Peyer's patch (tissue), 4 donors: Measurements from ENCODE around the gene HRAS. TPM values are rescaled to one million over a fixed set of nuclear protein-coding genes. Genes with fewer than 3 reads are reported as not detected.

Experiments used
- DNase-seq, 3 donors: peaks; one replicate each; pipeline ENCODE4 v3.0.0-alpha.2; 2017 to 2019
- H3K27ac ChIP-seq, 4 donors: fragments of 200-600 bp; sonication (generic); one replicate each; pipeline ENCODE4 v1.5.1; 2016 to 2019
- H3K27me3 ChIP-seq, 2 donors: fragments of 200-600 bp; sonication (generic); one replicate each; pipeline ENCODE4 v1.5.1; 2019
- H3K36me3 ChIP-seq, 3 donors: fragments of 200-600 bp; sonication (generic); one replicate each; pipeline ENCODE4 v1.5.1; 2016 to 2019
- H3K4me1 ChIP-seq, 4 donors: fragments of 200-600 bp; sonication (generic); one replicate each; pipeline ENCODE4 v1.5.1; 2016 to 2019
- H3K4me3 ChIP-seq, 4 donors: fragments of 200-600 bp; sonication (generic); 1 replicate in 3 of 4; 2 replicates in 1 of 4; pipeline ENCODE4 v1.5.1; 2016 to 2019; ENCODE audit warnings: mild to moderate bottlenecking in 1 of 4
- H3K9me3 ChIP-seq, 4 donors: fragments of 200-600 bp; sonication (generic); one replicate each; pipeline ENCODE4 v1.5.1; 2016 to 2019; ENCODE audit warnings: mild to moderate bottlenecking in 1 of 4
- CTCF ChIP-seq, 6 experiments: fragments of 450-650 bp in 4 of 6; fragments of 200-600 bp in 2 of 6; sonication (generic) in 1 of 6; IDR thresholded peaks; one replicate each; pipeline ENCODE4 v1.5.1; 2017 to 2019; ENCODE audit warnings: antibody characterized with exemption in 6 of 6, mild to moderate bottlenecking in 3 of 6, moderate library complexity in 1 of 6
- POLR2A ChIP-seq, 2 donors: fragments of 450-650 bp; IDR thresholded peaks; one replicate each; pipeline ENCODE4 v1.5.1; 2017; ENCODE audit warnings: antibody characterized with exemption in 2 of 2, mild to moderate bottlenecking in 2 of 2, moderate library complexity in 2 of 2
- total RNA-seq, 4 donors: library from RNA; depleted of rRNA; stranded (reverse); fragments of >200 nt; gene quantifications; one replicate each; pipeline ENCODE4 v1.1.0, GENCODE V29; 2016

The HRAS gene
- total RNA-seq, 4 donors from 2014 or later = 27.4 to 55.3 (median 35.1) TPM

DNA sequence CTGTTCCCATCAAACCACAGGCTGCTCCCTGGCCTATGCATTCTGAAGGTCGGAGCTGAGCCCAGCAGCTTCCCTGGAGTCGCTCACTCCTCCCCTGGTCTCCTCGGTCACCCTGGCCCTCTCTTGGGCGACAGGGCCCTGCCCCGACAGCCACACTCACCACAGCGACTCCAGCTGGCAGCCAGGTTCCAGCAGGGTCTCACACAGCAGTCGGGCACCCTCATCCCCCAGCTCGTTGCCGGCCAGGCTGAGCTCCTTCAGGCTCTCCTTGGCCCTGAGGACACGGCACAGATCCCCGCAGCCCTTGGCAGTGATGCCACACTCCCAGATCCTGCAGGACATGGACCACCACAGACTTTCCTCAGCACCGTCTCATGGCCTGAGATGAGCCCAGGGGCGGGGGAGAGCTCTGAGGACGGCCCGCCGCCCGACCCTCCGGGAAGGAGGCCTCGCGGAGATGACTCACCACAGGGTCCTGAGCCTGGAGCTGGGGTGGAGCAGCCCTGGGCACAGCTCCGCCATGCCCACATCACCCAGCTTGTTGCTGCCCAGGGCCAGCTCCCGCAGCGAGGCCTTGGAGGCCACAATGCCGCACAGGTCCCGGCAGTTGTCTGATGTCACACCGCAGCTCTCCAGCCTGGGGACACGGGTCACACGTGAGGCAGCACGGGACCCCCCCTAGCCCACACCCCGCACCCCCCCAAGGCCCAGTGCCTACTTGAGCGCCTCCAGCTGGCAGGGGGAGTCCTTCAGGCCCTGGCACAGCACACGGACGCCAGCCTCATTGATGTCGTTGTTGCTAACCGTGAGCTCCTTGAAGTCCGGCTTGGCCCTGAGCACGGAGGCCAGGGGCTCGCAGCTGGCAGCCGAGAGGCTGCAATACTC lies 36.8 kb downstream of the HRAS start:
- Histone ChIP-seq H3K27me3 (no peaks in the 10 kb centered on the region), H3K36me3 (peaks cover 0 to 81% (median 0%) of the 10 kb centered on the region in 3 donors), H3K27ac (no peak overlapping the region), H3K4me3 (no peak overlapping the region), H3K4me1 (peaks cover 0 to 10% (median 7%) of the 10 kb centered on the region in 4 donors), H3K9me3 (no peaks in the 10 kb centered on the region)
- TF ChIP-seq CTCF (IDR thresholded peaks at IDR 0.05) = no peak
- TF ChIP-seq POLR2A (IDR thresholded peaks at IDR 0.05) = no peak
- no peak for DNase-seq

DNA sequence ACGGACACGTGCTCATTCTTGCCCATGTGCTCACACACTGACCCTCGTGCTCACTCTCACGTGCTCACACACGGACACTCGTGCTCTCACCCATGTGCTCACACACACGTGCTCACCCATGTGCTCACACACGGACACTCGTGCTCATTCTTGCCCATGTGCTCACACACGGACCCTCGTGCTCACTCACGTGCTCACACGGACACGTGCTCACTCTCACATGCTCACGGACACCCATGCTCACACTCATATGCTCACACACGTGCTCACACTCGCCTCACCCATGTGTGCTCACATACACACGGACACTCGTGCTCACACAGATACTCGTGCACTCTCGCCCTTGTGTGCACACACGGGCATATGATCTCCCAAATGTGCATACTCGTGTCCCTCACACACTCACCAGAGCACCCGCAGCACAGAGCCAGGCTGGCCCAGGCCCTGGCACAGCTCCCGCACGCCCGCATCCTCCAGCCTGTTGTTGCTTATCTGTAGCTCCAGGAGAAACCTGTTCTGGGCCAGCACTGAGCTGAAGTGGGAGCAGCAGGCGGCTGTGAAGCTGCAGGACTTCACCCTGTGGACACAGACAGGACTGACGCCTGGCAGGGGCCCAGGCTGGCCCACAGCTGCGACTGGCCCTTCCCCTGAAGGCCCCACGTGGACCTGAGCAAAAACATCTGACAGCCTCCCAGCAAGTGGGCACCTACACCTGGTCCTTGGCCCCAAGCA lies 37.6 kb downstream of the HRAS start:
- H3K9me3 ChIP-seq = no peaks in the 10 kb centered on the region
- TF ChIP-seq POLR2A (IDR thresholded peaks at IDR 0.05) (no peak), CTCF (IDR thresholded peaks at IDR 0.05) (no peak)
- no peak for DNase-seq
- H3K36me3 ChIP-seq = peaks cover 0 to 88% (median 0%) of the 10 kb centered on the region in 3 donors
- no peak overlapping the region for H3K27ac ChIP-seq
- no peaks in the 10 kb centered on the region for H3K27me3 ChIP-seq
- H3K4me1 ChIP-seq = peaks cover 0 to 5% (median 1%) of the 10 kb centered on the region in 4 donors
- no peak overlapping the region for H3K4me3 ChIP-seq

GRCh38 chr11:496834-497564 lies 38.4 kb downstream of the HRAS start:
- peaks cover 0 to 89% (median 0%) of the 10 kb centered on the region in 3 donors for H3K36me3 ChIP-seq
- H3K27me3 ChIP-seq = no peaks in the 10 kb centered on the region
- H3K4me3 ChIP-seq = no peak overlapping the region
- no peaks in the 10 kb centered on the region for H3K9me3 ChIP-seq
- no peak for DNase-seq
- TF ChIP-seq CTCF (IDR thresholded peaks at IDR 0.05) (no peak), POLR2A (IDR thresholded peaks at IDR 0.05) (no peak)
- no peak overlapping the region for H3K27ac ChIP-seq
- no peaks in the 10 kb centered on the region for H3K4me1 ChIP-seq

DNA sequence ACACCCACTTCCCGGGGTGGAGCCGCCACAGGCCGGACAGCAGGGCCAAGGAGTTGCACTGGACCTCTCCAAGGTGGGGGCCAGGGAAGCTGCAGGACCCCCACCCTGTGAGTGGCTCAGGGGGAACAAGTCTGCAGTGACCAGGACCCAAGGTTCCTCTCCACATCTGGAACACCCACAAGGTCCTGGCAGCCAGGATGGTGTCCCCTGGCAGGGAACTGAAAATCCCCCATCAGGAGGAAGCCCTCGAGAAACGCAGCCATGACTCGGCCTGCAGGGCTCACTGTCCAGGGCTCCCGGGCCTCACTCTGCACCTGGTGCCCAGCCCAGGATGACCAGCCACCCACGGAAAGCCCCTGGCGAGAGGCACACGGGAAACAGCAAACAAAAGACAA lies 39.8 kb downstream of the HRAS start:
- TF ChIP-seq CTCF (IDR thresholded peaks at IDR 0.05) = no peak
- no peak for TF ChIP-seq POLR2A (IDR thresholded peaks at IDR 0.05)

DNA sequence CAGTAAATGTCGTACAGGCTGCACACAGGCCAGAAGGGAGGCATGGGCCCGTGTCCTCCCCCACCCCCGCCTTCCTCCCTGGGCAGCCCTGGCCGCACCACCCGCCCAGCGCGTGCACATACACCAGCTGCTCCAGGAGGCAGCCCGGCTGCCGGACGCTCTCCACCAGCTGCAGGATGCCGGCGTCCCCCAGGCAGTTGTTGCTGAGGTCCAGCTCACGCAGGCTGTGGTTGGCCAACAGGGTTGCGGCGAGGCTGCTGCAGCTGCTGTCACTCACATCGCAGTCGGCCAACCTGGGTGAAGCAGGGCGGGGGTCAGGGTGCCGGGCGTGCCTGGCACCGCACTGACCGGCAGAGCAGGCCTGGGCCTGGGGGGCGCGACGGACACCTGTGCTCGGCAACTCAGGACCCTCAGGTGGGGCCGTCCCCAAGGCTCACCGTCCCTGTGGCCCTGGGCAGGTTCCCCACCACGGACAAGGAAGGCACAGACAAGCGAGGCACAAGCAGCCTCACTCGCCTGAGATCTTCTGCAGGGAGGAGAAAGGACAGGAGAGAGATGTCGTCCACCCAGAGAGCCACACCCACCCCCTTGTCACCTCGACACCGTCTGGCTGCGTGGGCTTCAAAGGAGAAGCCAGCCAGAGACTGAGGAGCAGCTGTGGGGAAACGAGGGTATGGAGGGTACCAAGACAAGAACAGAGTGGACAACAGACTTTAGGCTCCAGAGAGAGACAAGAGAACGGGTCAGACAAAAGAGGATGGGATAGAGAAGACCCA lies 40.4 kb downstream of the HRAS start:
- no peaks in the 10 kb centered on the region for H3K9me3 ChIP-seq
- no peak overlapping the region for H3K27ac ChIP-seq
- no peak for DNase-seq
- H3K36me3 ChIP-seq = peaks cover 0 to 73% (median 0%) of the 10 kb centered on the region in 3 donors
- no peaks in the 10 kb centered on the region for H3K27me3 ChIP-seq
- no peak for TF ChIP-seq POLR2A (IDR thresholded peaks at IDR 0.05)
- H3K4me3 ChIP-seq = no peak overlapping the region
- no peaks in the 10 kb centered on the region for H3K4me1 ChIP-seq

More for the DNA sequence above, 39.8 kb downstream of the HRAS start:
- peaks cover 0 to 74% (median 0%) of the 10 kb centered on the region in 3 donors for H3K36me3 ChIP-seq
- H3K4me3 ChIP-seq = no peak overlapping the region
- H3K4me1 ChIP-seq = no peaks in the 10 kb centered on the region
- DNase-seq = no peak
- H3K27me3 ChIP-seq = no peaks in the 10 kb centered on the region
- H3K9me3 ChIP-seq = no peaks in the 10 kb centered on the region
- no peak overlapping the region for H3K27ac ChIP-seq
